ENCODE measurements around the gene PLA1A. TPM values are rescaled to one million over a fixed set of nuclear protein-coding genes. Genes with fewer than 3 reads are reported as not detected.

PLA1A gene
- total RNA-seq, 1 experiment from 2014 or later, result 0.75 TPM

GRCh38 chr3:119630128-119630879 is 32.6 kb downstream of the PLA1A start:
- intact Hi-C loops (cut with micrococcal nuclease; ENCODE audit: unreplicated experiment), result loop anchor here (5.0 kb wide), 1 partner anchor 47 kb away; the partner anchor contains the start of gene COX17
- H3K27me3 Mint-ChIP-seq (ENCODE audit: insufficient read depth, unreplicated experiment), result no peaks in the 10 kb centered on the region
- H3K4me3 ChIP-seq (ENCODE audit: low read depth, low read length), result no peak overlapping the region
- 0 out of 2 replicates have a peak, but pooled peaks cover 3% of the 10 kb centered on the region for H3K4me1 ChIP-seq
- TF ChIP-seq CTCF (IDR thresholded peaks at IDR 0.05; ENCODE audit: insufficient read depth in 1 of 2, low read depth in 1 of 2, low read length in 1 of 2, severe bottlenecking in 1 of 2, unreplicated experiment in 1 of 2), result no peak
- ChIA-PET CTCF (no interaction called here), POLR2A (no interaction called here)
- no peak overlapping the region for H3K4me3 Mint-ChIP-seq (ENCODE audit: unreplicated experiment)
- BruUV-seq (replicated peaks), result no TSS peak
- no peaks in the 10 kb centered on the region for H3K36me3 Mint-ChIP-seq (ENCODE audit: insufficient read depth, unreplicated experiment)
- H3K36me3 ChIP-seq (ENCODE audit: control insufficient read depth, insufficient read depth, low read length), result no peaks in the 10 kb centered on the region
- no peak overlapping the region for H3K27ac Mint-ChIP-seq (ENCODE audit: unreplicated experiment)
- no peaks in the 10 kb centered on the region for H3K9me3 ChIP-seq
- no peaks in the 10 kb centered on the region for H3K9me3 Mint-ChIP-seq (ENCODE audit: unreplicated experiment)
- no peaks in the 10 kb centered on the region for H3K27me3 ChIP-seq (replicated peaks; ENCODE audit: control insufficient read depth, insufficient read depth, low read length)
- H3K4me1 Mint-ChIP-seq (ENCODE audit: low read depth, unreplicated experiment), result peaks cover 7% of the 10 kb centered on the region
- no peak for DNase-seq

GRCh38 chr3:119630880-119631329 is 33.2 kb downstream of the PLA1A start:
- Mint-ChIP-seq H3K4me1 (ENCODE audit: low read depth, unreplicated experiment) (peaks cover 7% of the 10 kb centered on the region), H3K4me3 (ENCODE audit: unreplicated experiment) (no peak overlapping the region), H3K36me3 (ENCODE audit: insufficient read depth, unreplicated experiment) (no peaks in the 10 kb centered on the region), H3K27ac (ENCODE audit: unreplicated experiment) (no peak overlapping the region), H3K27me3 (ENCODE audit: insufficient read depth, unreplicated experiment) (no peaks in the 10 kb centered on the region), H3K9me3 (ENCODE audit: unreplicated experiment) (no peaks in the 10 kb centered on the region)
- intact Hi-C loops (cut with micrococcal nuclease; ENCODE audit: unreplicated experiment), result loop anchor here (5.0 kb wide), 1 partner anchor 46 kb away; the partner anchor contains the start of gene COX17
- Histone ChIP-seq H3K36me3 (ENCODE audit: control insufficient read depth, insufficient read depth, low read length) (no peaks in the 10 kb centered on the region), H3K4me1 (0 out of 2 replicates have a peak, but pooled peaks cover 3% of the 10 kb centered on the region), H3K27me3 (replicated peaks; ENCODE audit: control insufficient read depth, insufficient read depth, low read length) (no peaks in the 10 kb centered on the region), H3K4me3 (ENCODE audit: low read depth, low read length) (no peak overlapping the region), H3K9me3 (no peaks in the 10 kb centered on the region)
- ChIA-PET POLR2A (no interaction called here), CTCF (no interaction called here)
- no TSS peak for BruUV-seq (replicated peaks)
- no peak for DNase-seq
- TF ChIP-seq CTCF (IDR thresholded peaks at IDR 0.05; ENCODE audit: insufficient read depth in 1 of 2, low read depth in 1 of 2, low read length in 1 of 2, severe bottlenecking in 1 of 2, unreplicated experiment in 1 of 2), result no peak

GRCh38 chr3:119631516-119631915 is 33.8 kb downstream of the PLA1A start:
- peak overlapping the region; percentile 19 for H3K27ac Mint-ChIP-seq (ENCODE audit: unreplicated experiment)

More at GRCh38 chr3:119631516-119631915, 33.8 kb downstream of the PLA1A start:
- no peaks in the 10 kb centered on the region for H3K9me3 ChIP-seq
- H3K4me3 ChIP-seq (ENCODE audit: low read depth, low read length), result no peak overlapping the region
- Mint-ChIP-seq H3K4me1 (ENCODE audit: low read depth, unreplicated experiment) (peaks cover 7% of the 10 kb centered on the region), H3K27me3 (ENCODE audit: insufficient read depth, unreplicated experiment) (no peaks in the 10 kb centered on the region), H3K36me3 (ENCODE audit: insufficient read depth, unreplicated experiment) (no peaks in the 10 kb centered on the region), H3K9me3 (ENCODE audit: unreplicated experiment) (no peaks in the 10 kb centered on the region), H3K4me3 (ENCODE audit: unreplicated experiment) (no peak overlapping the region)
- CTCF ChIA-PET, result no interaction called here
- no peak for TF ChIP-seq CTCF (IDR thresholded peaks at IDR 0.05; ENCODE audit: insufficient read depth in 1 of 2, low read depth in 1 of 2, low read length in 1 of 2, severe bottlenecking in 1 of 2, unreplicated experiment in 1 of 2)
- DNase-seq, result no peak
- intact Hi-C loops (cut with micrococcal nuclease; ENCODE audit: unreplicated experiment), result loop anchor here (5.0 kb wide), 1 partner anchor 46 kb away; the partner anchor contains the start of gene COX17
- no peaks in the 10 kb centered on the region for H3K36me3 ChIP-seq (ENCODE audit: control insufficient read depth, insufficient read depth, low read length)
- H3K27me3 ChIP-seq (replicated peaks; ENCODE audit: control insufficient read depth, insufficient read depth, low read length), result no peaks in the 10 kb centered on the region
- no TSS peak for BruUV-seq (replicated peaks)
- POLR2A ChIA-PET, result no interaction called here
- 0 out of 2 replicates have a peak, but pooled peaks cover 3% of the 10 kb centered on the region for H3K4me1 ChIP-seq

All from Caco-2 (cell line).